ENCODE measurements around the gene NEK4.

The NEK4 gene

DNA sequence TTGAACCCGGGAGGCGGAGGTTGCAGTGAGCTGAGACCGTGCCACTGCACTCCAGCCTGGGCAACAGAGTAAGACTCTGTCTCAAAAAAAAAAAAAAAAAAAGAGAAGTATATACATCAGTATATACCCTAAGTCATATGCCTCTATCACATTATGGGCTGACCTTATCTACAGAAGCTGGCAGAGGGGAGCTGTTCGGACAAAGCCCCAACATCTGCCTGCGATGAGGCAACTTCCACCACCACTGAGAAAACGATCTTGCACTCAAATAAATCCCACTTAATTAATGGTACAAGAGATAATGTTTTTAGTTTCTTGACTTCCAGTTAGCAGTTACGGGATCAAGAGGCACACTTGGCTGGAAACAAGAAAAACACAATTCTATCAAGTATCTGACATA, 67.4 kb downstream of the NEK4 start:
- Histone ChIP-seq H3K4me2 (ENCODE audit: low read length) (no peak overlapping the region), H3K36me3 (ENCODE audit: control insufficient read depth, insufficient read depth, low read length) (no peaks in the 10 kb centered on the region), H3K27ac (ENCODE audit: low read depth, low read length) (no peak overlapping the region), H3K23ac (ENCODE audit: low read length) (no peak overlapping the region), H3K4me1 (ENCODE audit: control insufficient read depth, low read depth, low read length) (peaks cover 2% of the 10 kb centered on the region), H2AK5ac (ENCODE audit: low read length) (no peak overlapping the region), H2BK15ac (replicated peaks; ENCODE audit: low read depth) (no peak overlapping the region), H3K56ac (ENCODE audit: low read length) (no peak overlapping the region), H3K9ac (ENCODE audit: low read length) (no peak overlapping the region), H2BK5ac (ENCODE audit: low read length) (no peak overlapping the region), H3K4me3 (ENCODE audit: low read length) (no peak overlapping the region), H3K27me3 (ENCODE audit: insufficient read depth, low read length, poor library complexity) (no peaks in the 10 kb centered on the region), H3K79me2 (ENCODE audit: control insufficient read depth, insufficient read depth, low read length) (peaks cover 13% of the 10 kb centered on the region), H2BK120ac (ENCODE audit: low read depth, low read length) (no peak overlapping the region), H4K5ac (ENCODE audit: low read length) (no peak overlapping the region), H3K79me1 (ENCODE audit: low read length) (peaks cover 16% of the 10 kb centered on the region), H3K18ac (ENCODE audit: low read length) (no peak overlapping the region), H4K8ac (ENCODE audit: low read depth, low read length) (no peak overlapping the region), H3K4ac (ENCODE audit: low read depth, low read length) (no peak overlapping the region)
- DNase-seq: no peak
- WGBS (ENCODE audit: extremely low coverage, insufficient coverage, low lambda C conversion rate): no CpG with 5 or more reads among the region's 7 CpGs

DNA sequence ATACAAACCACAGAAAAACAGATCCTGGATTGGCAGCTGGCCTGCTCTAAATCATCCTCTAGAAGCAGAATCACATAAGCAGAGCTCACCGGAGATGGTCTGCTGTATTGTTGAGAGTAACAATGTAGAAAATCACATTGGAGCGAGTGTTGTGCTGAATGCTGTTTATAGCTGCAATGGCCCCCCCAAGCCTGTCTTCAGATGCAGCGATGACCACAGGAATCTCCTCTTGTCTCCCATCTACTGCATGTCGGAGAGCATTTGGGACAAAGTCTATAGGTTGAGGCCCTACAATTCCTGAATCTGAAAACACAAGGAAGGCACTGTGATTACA, 73.1 kb downstream of the NEK4 start:
- H2BK120ac ChIP-seq (ENCODE audit: low read depth, low read length): no peak overlapping the region
- no peak overlapping the region for H3K23ac ChIP-seq (ENCODE audit: low read length)
- no peak overlapping the region for H2AK5ac ChIP-seq (ENCODE audit: low read length)
- H3K4me1 ChIP-seq (ENCODE audit: control insufficient read depth, low read depth, low read length): no peaks in the 10 kb centered on the region
- no peak overlapping the region for H4K8ac ChIP-seq (ENCODE audit: low read depth, low read length)
- no peaks in the 10 kb centered on the region for H3K27me3 ChIP-seq (ENCODE audit: insufficient read depth, low read length, poor library complexity)
- no peak overlapping the region for H3K9ac ChIP-seq (ENCODE audit: low read length)
- H3K4ac ChIP-seq (ENCODE audit: low read depth, low read length): no peak overlapping the region
- H3K36me3 ChIP-seq (ENCODE audit: control insufficient read depth, insufficient read depth, low read length): peaks cover 21% of the 10 kb centered on the region
- H3K79me2 ChIP-seq (ENCODE audit: control insufficient read depth, insufficient read depth, low read length): no peaks in the 10 kb centered on the region
- H3K4me3 ChIP-seq (ENCODE audit: low read length): no peak overlapping the region
- WGBS (ENCODE audit: extremely low coverage, insufficient coverage, low lambda C conversion rate): no CpG with 5 or more reads among the region's 4 CpGs
- no peak overlapping the region for H4K5ac ChIP-seq (ENCODE audit: low read length)
- no peak overlapping the region for H3K27ac ChIP-seq (ENCODE audit: low read depth, low read length)
- H2BK5ac ChIP-seq (ENCODE audit: low read length): no peak overlapping the region
- DNase-seq: no peak
- H3K79me1 ChIP-seq (ENCODE audit: low read length): no peaks in the 10 kb centered on the region
- H3K4me2 ChIP-seq (ENCODE audit: low read length): no peak overlapping the region
- no peak overlapping the region for H2BK15ac ChIP-seq (replicated peaks; ENCODE audit: low read depth)
- no peak overlapping the region for H3K18ac ChIP-seq (ENCODE audit: low read length)
- H3K56ac ChIP-seq (ENCODE audit: low read length): no peak overlapping the region

DNA sequence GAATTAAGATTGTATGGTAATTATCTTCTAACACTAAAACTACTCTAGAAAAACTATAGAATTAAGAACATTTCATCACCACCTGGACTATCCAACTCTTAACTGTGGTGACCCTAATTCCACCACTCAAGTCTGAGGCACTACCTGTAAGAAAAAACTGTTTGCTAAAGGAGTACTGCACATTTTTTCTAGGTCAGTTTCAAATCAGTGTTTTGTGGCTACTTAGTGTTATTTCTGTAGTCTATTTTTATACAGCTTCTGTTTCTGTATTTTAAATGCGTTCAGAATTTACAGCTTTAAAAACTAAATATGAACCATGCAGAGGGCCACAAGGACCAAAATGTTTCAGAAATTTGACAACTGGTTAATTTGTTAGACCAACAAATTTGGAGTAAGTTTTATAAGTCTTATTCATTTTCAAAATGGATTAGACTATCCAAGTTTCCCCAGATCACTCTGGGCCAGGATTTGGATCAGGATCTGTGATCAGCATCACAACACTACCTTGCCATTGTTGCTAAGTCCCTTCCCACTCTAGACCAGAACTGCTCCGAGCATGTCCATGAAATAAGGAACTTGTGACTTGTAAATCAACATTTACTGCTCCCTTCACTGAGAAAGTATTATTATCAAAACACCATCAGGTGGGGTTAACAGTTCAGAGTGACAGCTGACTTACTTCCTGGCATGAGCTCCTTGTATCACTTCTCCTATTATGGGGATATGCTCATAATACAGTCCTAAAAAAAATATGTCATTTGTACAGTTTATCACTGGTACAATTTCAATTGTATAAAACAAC, 73.7 kb downstream of the NEK4 start:
- Histone ChIP-seq H3K4me2 (ENCODE audit: low read length) (no peak overlapping the region), H3K27ac (ENCODE audit: low read depth, low read length) (no peak overlapping the region), H3K36me3 (ENCODE audit: control insufficient read depth, insufficient read depth, low read length) (peaks cover 22% of the 10 kb centered on the region), H3K18ac (ENCODE audit: low read length) (no peak overlapping the region), H3K56ac (ENCODE audit: low read length) (no peak overlapping the region), H3K79me1 (ENCODE audit: low read length) (no peaks in the 10 kb centered on the region), H3K23ac (ENCODE audit: low read length) (no peak overlapping the region), H2BK5ac (ENCODE audit: low read length) (no peak overlapping the region), H2BK15ac (replicated peaks; ENCODE audit: low read depth) (no peak overlapping the region), H2BK120ac (ENCODE audit: low read depth, low read length) (no peak overlapping the region), H3K4ac (ENCODE audit: low read depth, low read length) (no peak overlapping the region), H3K9ac (ENCODE audit: low read length) (no peak overlapping the region), H2AK5ac (ENCODE audit: low read length) (no peak overlapping the region), H4K5ac (ENCODE audit: low read length) (no peak overlapping the region), H3K4me1 (ENCODE audit: control insufficient read depth, low read depth, low read length) (no peaks in the 10 kb centered on the region), H4K8ac (ENCODE audit: low read depth, low read length) (no peak overlapping the region), H3K79me2 (ENCODE audit: control insufficient read depth, insufficient read depth, low read length) (no peaks in the 10 kb centered on the region), H3K27me3 (ENCODE audit: insufficient read depth, low read length, poor library complexity) (no peaks in the 10 kb centered on the region), H3K4me3 (ENCODE audit: low read length) (no peak overlapping the region)
- no peak for DNase-seq
- no CpG with 5 or more reads among the region's 2 CpGs for WGBS (ENCODE audit: extremely low coverage, insufficient coverage, low lambda C conversion rate)

DNA sequence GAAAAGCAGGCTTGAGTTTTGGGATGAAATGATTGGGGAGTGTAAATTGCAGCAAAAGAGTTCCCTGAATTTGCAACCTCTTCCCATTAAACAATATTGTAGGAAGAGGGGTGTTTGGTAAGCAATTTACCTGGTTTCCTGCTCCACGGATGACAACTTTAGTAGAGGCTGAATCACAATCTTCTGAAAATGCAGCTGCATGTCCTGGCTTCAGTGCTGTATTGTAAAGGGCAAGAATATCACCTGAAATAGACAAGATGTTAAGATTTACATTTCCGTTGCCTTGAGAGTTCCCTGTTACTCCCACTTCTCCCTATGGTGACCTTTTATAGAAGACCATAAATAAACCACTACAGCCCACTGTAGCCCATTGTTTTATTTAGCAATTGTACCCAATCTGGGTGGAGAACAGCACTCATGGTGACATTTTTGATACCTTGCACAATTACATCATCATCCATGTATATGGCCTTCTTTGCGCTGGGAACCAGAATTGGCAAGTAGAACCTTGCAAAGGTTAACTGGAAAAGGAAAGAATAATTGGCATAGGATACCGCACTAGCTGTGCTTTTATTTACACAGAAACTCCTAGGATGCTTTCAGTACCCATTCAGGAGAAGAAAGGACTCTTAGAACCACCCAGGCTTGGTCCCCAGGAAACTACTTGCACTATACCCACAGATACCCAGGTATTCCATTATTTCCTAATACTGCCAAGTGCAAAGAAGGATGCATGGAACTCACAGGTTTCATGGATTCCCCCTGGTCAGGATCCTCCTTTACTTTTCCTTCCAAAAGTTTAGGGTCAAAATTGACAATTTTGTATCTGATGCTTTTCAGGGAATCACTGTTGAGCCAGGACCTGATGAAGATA, 74.7 kb downstream of the NEK4 start:
- no peak overlapping the region for H3K4me2 ChIP-seq (ENCODE audit: low read length)
- no peak overlapping the region for H3K23ac ChIP-seq (ENCODE audit: low read length)
- no peak overlapping the region for H3K4me3 ChIP-seq (ENCODE audit: low read length)
- no peak overlapping the region for H2BK15ac ChIP-seq (replicated peaks; ENCODE audit: low read depth)
- DNase-seq: no peak
- no peak overlapping the region for H2BK5ac ChIP-seq (ENCODE audit: low read length)
- H3K27ac ChIP-seq (ENCODE audit: low read depth, low read length): no peak overlapping the region
- no CpG with 5 or more reads among the region's 4 CpGs for WGBS (ENCODE audit: extremely low coverage, insufficient coverage, low lambda C conversion rate)
- H3K27me3 ChIP-seq (ENCODE audit: insufficient read depth, low read length, poor library complexity): no peaks in the 10 kb centered on the region
- no peak overlapping the region for H3K4ac ChIP-seq (ENCODE audit: low read depth, low read length)
- H2BK120ac ChIP-seq (ENCODE audit: low read depth, low read length): no peak overlapping the region
- H3K9ac ChIP-seq (ENCODE audit: low read length): no peak overlapping the region
- no peaks in the 10 kb centered on the region for H3K4me1 ChIP-seq (ENCODE audit: control insufficient read depth, low read depth, low read length)
- H3K18ac ChIP-seq (ENCODE audit: low read length): no peak overlapping the region
- H3K36me3 ChIP-seq (ENCODE audit: control insufficient read depth, insufficient read depth, low read length): peaks cover 22% of the 10 kb centered on the region
- H3K79me1 ChIP-seq (ENCODE audit: low read length): no peaks in the 10 kb centered on the region
- H4K8ac ChIP-seq (ENCODE audit: low read depth, low read length): no peak overlapping the region
- H2AK5ac ChIP-seq (ENCODE audit: low read length): no peak overlapping the region
- H4K5ac ChIP-seq (ENCODE audit: low read length): no peak overlapping the region
- H3K79me2 ChIP-seq (ENCODE audit: control insufficient read depth, insufficient read depth, low read length): no peaks in the 10 kb centered on the region
- H3K56ac ChIP-seq (ENCODE audit: low read length): no peak overlapping the region

DNA sequence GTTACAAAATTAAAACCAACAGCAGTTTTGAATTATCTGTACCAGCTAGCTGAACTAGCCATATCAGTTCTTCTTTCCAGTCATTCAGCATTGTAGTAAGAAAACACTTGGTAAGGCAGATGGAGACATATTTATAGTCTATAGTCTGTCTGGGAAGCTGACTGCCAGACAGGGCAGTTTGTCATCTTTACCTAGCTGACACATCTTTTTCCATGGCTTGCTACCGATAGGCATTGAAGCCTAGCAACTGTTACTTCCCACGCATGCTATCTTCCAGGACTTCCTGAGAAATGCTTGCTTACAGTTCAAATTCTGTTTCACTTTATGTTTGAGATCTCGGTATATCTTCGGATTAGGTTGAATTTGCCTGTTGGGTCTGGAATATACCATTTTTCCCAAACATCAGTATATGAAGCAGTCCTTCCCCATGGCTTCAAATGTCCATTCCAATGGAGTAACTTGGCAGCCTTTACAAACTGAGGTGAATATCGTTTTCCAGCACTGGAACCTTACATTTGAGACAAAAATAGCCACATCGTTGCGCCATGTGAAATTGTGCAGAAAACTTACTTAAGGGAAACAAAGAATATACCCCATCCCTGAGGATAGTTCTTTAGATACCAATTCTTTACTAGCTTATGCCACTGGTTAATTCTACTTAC, 76.1 kb downstream of the NEK4 start:
- Histone ChIP-seq H3K79me2 (ENCODE audit: control insufficient read depth, insufficient read depth, low read length) (no peaks in the 10 kb centered on the region), H3K4me1 (ENCODE audit: control insufficient read depth, low read depth, low read length) (no peaks in the 10 kb centered on the region), H3K4me3 (ENCODE audit: low read length) (no peak overlapping the region), H2BK120ac (ENCODE audit: low read depth, low read length) (no peak overlapping the region), H3K27me3 (ENCODE audit: insufficient read depth, low read length, poor library complexity) (no peaks in the 10 kb centered on the region), H3K27ac (ENCODE audit: low read depth, low read length) (no peak overlapping the region), H3K9ac (ENCODE audit: low read length) (no peak overlapping the region), H4K8ac (ENCODE audit: low read depth, low read length) (no peak overlapping the region), H4K5ac (ENCODE audit: low read length) (no peak overlapping the region), H2BK5ac (ENCODE audit: low read length) (no peak overlapping the region), H2BK15ac (replicated peaks; ENCODE audit: low read depth) (no peak overlapping the region), H3K36me3 (ENCODE audit: control insufficient read depth, insufficient read depth, low read length) (peaks cover 28% of the 10 kb centered on the region), H3K4me2 (ENCODE audit: low read length) (no peak overlapping the region), H3K18ac (ENCODE audit: low read length) (no peak overlapping the region), H3K4ac (ENCODE audit: low read depth, low read length) (no peak overlapping the region), H3K79me1 (ENCODE audit: low read length) (peaks cover 1% of the 10 kb centered on the region), H3K23ac (ENCODE audit: low read length) (no peak overlapping the region), H3K56ac (ENCODE audit: low read length) (no peak overlapping the region), H2AK5ac (ENCODE audit: low read length) (no peak overlapping the region)
- no CpG with 5 or more reads among the region's 7 CpGs for whole genome bisulfite sequencing (ENCODE audit: extremely low coverage, insufficient coverage, low lambda C conversion rate)
- no peak for DNase-seq
